Measurements from ENCODE around the gene NKX1-1.

- TF ChIP-seq CTCF (IDR thresholded peaks at IDR 0.05), result no peak
- no peak for TF ChIP-seq POLR2A (IDR thresholded peaks at IDR 0.05)
Observed at GRCh38 chr4:1402021-1402515, 4.2 kb downstream of the NKX1-1 start.

Data from testis (tissue), 2 donors.